Islet precursor cell (in vitro differentiated cells): Measurements from ENCODE around the gene COG7.
"Not testable (repeated sequence)": the region's sequence is repeated elsewhere in the genome, so short reads cannot be mapped to it uniquely, and the experiment has no call there.

Experiments used
- DNase-seq: peaks from one replicate; pipeline ENCODE4 v3.0.0-alpha.2; 2018

The COG7 gene

GRCh38 chr16:23382279-23382678 lies 70.7 kb downstream of the COG7 start:
- no peak for DNase-seq

GRCh38 chr16:23381702-23382101 lies 71.3 kb downstream of the COG7 start:
- not testable (repeated sequence) for DNase-seq

- no peak for DNase-seq
Measured at GRCh38 chr16:23380501-23380951, 72.5 kb downstream of the COG7 start.

- no peak for DNase-seq
Measured at GRCh38 chr16:23379707-23380106, 73.3 kb downstream of the COG7 start.

GRCh38 chr16:23378921-23379320 lies 74.1 kb downstream of the COG7 start:
- no peak for DNase-seq

- DNase-seq: no peak
Measured at GRCh38 chr16:23378256-23378655, 74.7 kb downstream of the COG7 start.

GRCh38 chr16:23377071-23377931 lies 75.7 kb downstream of the COG7 start:
- no peak for DNase-seq

GRCh38 chr16:23375643-23376042 lies 77.3 kb downstream of the COG7 start:
- no peak for DNase-seq

- DNase-seq: no peak
Measured at GRCh38 chr16:23374721-23375510, 78.1 kb downstream of the COG7 start.

GRCh38 chr16:23373436-23374219 lies 79.4 kb downstream of the COG7 start:
- no peak for DNase-seq

- no peak for DNase-seq
Measured at GRCh38 chr16:23371368-23371767, 81.6 kb downstream of the COG7 start.

GRCh38 chr16:23369416-23369815 lies 83.6 kb downstream of the COG7 start:
- DNase-seq: no peak

- DNase-seq: no peak
Measured at GRCh38 chr16:23368469-23368868, 84.5 kb downstream of the COG7 start.

- DNase-seq: no peak
Measured at GRCh38 chr16:23367988-23368387, 85.0 kb downstream of the COG7 start.

GRCh38 chr16:23367564-23367963 lies 85.4 kb downstream of the COG7 start:
- no peak for DNase-seq

GRCh38 chr16:23366341-23366740 lies 86.6 kb downstream of the COG7 start:
- not testable (repeated sequence) for DNase-seq

GRCh38 chr16:23365602-23366240 lies 87.3 kb downstream of the COG7 start:
- no peak for DNase-seq

- DNase-seq: no peak
Measured at GRCh38 chr16:23362460-23363317, 90.3 kb downstream of the COG7 start.

GRCh38 chr16:23359092-23359760 lies 93.8 kb downstream of the COG7 start:
- DNase-seq: no peak

- DNase-seq: no peak
Measured at GRCh38 chr16:23357761-23358290, 95.2 kb downstream of the COG7 start.

GRCh38 chr16:23356941-23357340 lies 96.0 kb downstream of the COG7 start:
- no peak for DNase-seq
